ENCODE measurements around the gene PCK2. TPM values are rescaled to one million over a fixed set of nuclear protein-coding genes. Genes with fewer than 3 reads are reported as not detected.

PCK2 gene
- total and polyA plus RNA-seq, 2 of the 13 experiments (the other 11 are each of a cell fraction or from before 2014, with no cell fraction given), result 129 to 272 TPM

- TF ChIP-seq ZNF329 (CRISPR knock-in tag; IDR thresholded peaks at IDR 0.05; ENCODE audit: low read depth) (peak; percentile 49; the same call in 1 of the 2 replicates), AFF4 (CRISPR knock-in tag; IDR thresholded peaks at IDR 0.05) (0 out of 2 replicates have a peak, but pooled peaks have one; percentile 61), PPARG (CRISPR knock-in tag; conservative IDR thresholded peaks at IDR 0.05) (peak; percentile 62; the same call in 1 of the 2 replicates), TBX2 (CRISPR knock-in tag; IDR thresholded peaks at IDR 0.05; ENCODE audit: borderline replicate concordance) (peak; percentile 31; the same call in 1 of the 2 replicates), UBTF (CRISPR knock-in tag; IDR thresholded peaks at IDR 0.05) (peak; percentile 97), KDM5B (CRISPR knock-in tag; IDR thresholded peaks at IDR 0.05; ENCODE audit: borderline replicate concordance) (peak; percentile 61; the same call in 1 of the 2 replicates), ZMAT3 (CRISPR knock-in tag; conservative IDR thresholded peaks at IDR 0.05) (peak; percentile 81), ZNF563 (CRISPR knock-in tag; IDR thresholded peaks at IDR 0.05) (peak; percentile 87), NFYC (CRISPR knock-in tag; IDR thresholded peaks at IDR 0.05) (0 out of 2 replicates have a peak, but pooled peaks have one; percentile 10), ISL2 (CRISPR knock-in tag; IDR thresholded peaks at IDR 0.05) (0 out of 2 replicates have a peak, but pooled peaks have one; percentile 57), RFXAP (CRISPR knock-in tag; IDR thresholded peaks at IDR 0.05; ENCODE audit: borderline replicate concordance) (peak; percentile 62; the same call in 1 of the 2 replicates), CBX1 (IDR thresholded peaks at IDR 0.05; ENCODE audit: low read depth) (peak; percentile 3), ZNF343 (CRISPR knock-in tag; IDR thresholded peaks at IDR 0.05) (0 out of 2 replicates have a peak, but pooled peaks have one; percentile 15), PAX8 (CRISPR knock-in tag; IDR thresholded peaks at IDR 0.05; ENCODE audit: borderline replicate concordance) (0 out of 2 replicates have a peak, but pooled peaks have one; percentile 71), ZNF124 (CRISPR knock-in tag; IDR thresholded peaks at IDR 0.05) (no peak; the same call in 1 of the 2 replicates), ZNF235 (CRISPR knock-in tag; IDR thresholded peaks at IDR 0.05; ENCODE audit: borderline replicate concordance) (peak; percentile 60; the same call in 1 of the 2 replicates), ZNF773 (CRISPR knock-in tag; IDR thresholded peaks at IDR 0.05; ENCODE audit: borderline replicate concordance) (peak; percentile 96), JARID2 (CRISPR knock-in tag; IDR thresholded peaks at IDR 0.05; ENCODE audit: insufficient replicate concordance) (no peak)
Measured at GRCh38 chr14:24080888-24081738, 13.0 kb upstream of the PCK2 start (continued).
